IMR-90 (cell line): ENCODE results near the gene CTTN. TPM values are rescaled to one million over a fixed set of nuclear protein-coding genes. Genes with fewer than 3 reads are reported as not detected.

Experiments
- ATAC-seq: fragments of 200-7000 bp; cut with Tn5 transposase; 2 replicates; pipeline ENCODE4 v1.9.1; 2020; ENCODE audit warnings: low read depth, mild to moderate bottlenecking, moderate library complexity
- BruUV-seq: library from RNA; stranded (reverse); fragments of 400-500 nt; replicated peaks from 2 replicates; lab custom pipeline; 2021; lab: Mats Ljungman, UMichigan
- CTCF ChIA-PET: fragments of 300-600 bp; formaldehyde crosslinking; extraction: SDS; loops from one replicate; lab custom pipeline; 2021; ENCODE audit warnings: antibody characterized with exemption; lab: Yijun Ruan, JAX
- POLR2A ChIA-PET: fragments of 300-600 bp; sonication (Branson Sonifier 250); formaldehyde crosslinking; loops from one replicate; lab custom pipeline; 2022; ENCODE audit warnings: antibody characterized with exemption; ENCODE audit not compliant: unreplicated experiment; lab: Charles Lee
- DNase-seq: peaks from one replicate; pipeline ENCODE4 v3.0.0; 2013
- H2AFZ ChIP-seq: replicated peaks from 2 replicates; pipeline ENCODE3; 2013; ENCODE audit warnings: low read length, mild to moderate bottlenecking; ENCODE audit not compliant: poor library complexity
- H2AK5ac ChIP-seq: 2 replicates; pipeline ENCODE4 v1.6.1; 2013; ENCODE audit warnings: low read depth, low read length, inconsistent platforms
- H2AK9ac ChIP-seq: replicated peaks from 2 replicates; pipeline ENCODE3; 2013; ENCODE audit warnings: mild to moderate bottlenecking, low read depth, low read length, moderate library complexity; ENCODE audit not compliant: poor library complexity
- H2BK120ac ChIP-seq: 2 replicates; pipeline ENCODE4 v1.6.1; 2013; ENCODE audit warnings: low read depth, low read length, inconsistent platforms
- H2BK15ac ChIP-seq: 3 replicates; pipeline ENCODE4 v1.6.1; 2013; ENCODE audit warnings: low read depth, low read length, inconsistent platforms
- H2BK20ac ChIP-seq: 2 replicates; pipeline ENCODE4 v1.6.1; 2013; ENCODE audit warnings: low read depth, mild to moderate bottlenecking, inconsistent platforms, low read length, moderate library complexity
- H2BK5ac ChIP-seq: 2 replicates; pipeline ENCODE4 v1.6.1; 2013; ENCODE audit warnings: mild to moderate bottlenecking, low read depth, low read length, inconsistent platforms; ENCODE audit not compliant: poor library complexity, severe bottlenecking
- H3K14ac ChIP-seq: replicated peaks from 2 replicates; pipeline ENCODE4 v1.6.1; 2013; ENCODE audit warnings: low read depth, low read length, inconsistent platforms
- H3K18ac ChIP-seq: 2 replicates; pipeline ENCODE4 v1.6.1; 2013; ENCODE audit warnings: low read depth, low read length, control low read depth
- H3K23ac ChIP-seq: 2 replicates; pipeline ENCODE4 v1.6.1; 2013; ENCODE audit warnings: low read depth, low read length, inconsistent platforms
- H3K27ac ChIP-seq: 2 replicates; pipeline ENCODE4 v1.5.1; 2013; ENCODE audit warnings: mild to moderate bottlenecking, control low read depth, low read length; ENCODE audit not compliant: insufficient read depth
- H3K27me3 ChIP-seq: 2 replicates; pipeline ENCODE4 v1.6.1; 2013; ENCODE audit warnings: low read length; ENCODE audit not compliant: control insufficient read depth, insufficient read depth
- H3K36me3 ChIP-seq: 2 replicates; pipeline ENCODE4 v1.6.1; 2013; ENCODE audit warnings: low read length, mixed read lengths; ENCODE audit not compliant: control insufficient read depth, insufficient read depth
- H3K4ac ChIP-seq: 2 replicates; pipeline ENCODE4 v1.6.1; 2013; ENCODE audit warnings: low read depth, low read length, inconsistent platforms
- H3K4me1 ChIP-seq: 2 replicates; pipeline ENCODE4 v1.6.1; 2013; ENCODE audit warnings: low read length, mixed read lengths; ENCODE audit not compliant: control insufficient read depth, insufficient read depth
- H3K4me2 ChIP-seq: 2 replicates; pipeline ENCODE4 v1.6.1; 2013; ENCODE audit warnings: low read depth, mild to moderate bottlenecking, control low read depth, low read length, moderate library complexity
- H3K4me3 ChIP-seq: 2 replicates; pipeline ENCODE4 v1.5.1; 2013; ENCODE audit warnings: low read depth, mild to moderate bottlenecking, control low read depth, low read length, moderate library complexity; ENCODE audit not compliant: insufficient read depth
- H3K56ac ChIP-seq: 2 replicates; pipeline ENCODE4 v1.6.1; 2013; ENCODE audit warnings: low read length, inconsistent platforms; ENCODE audit not compliant: insufficient read depth; ENCODE audit errors: extremely low read depth
- H3K79me1 ChIP-seq, 2 experiments: 2 replicates each; pipeline ENCODE4 v1.6.1; 2013; ENCODE audit warnings: low read length in 2 of 2, inconsistent platforms in 1 of 2, low read depth in 1 of 2
- H3K9ac ChIP-seq: 2 replicates; pipeline ENCODE4 v1.6.1; 2013; ENCODE audit warnings: low read depth, low read length, control low read depth
- H3K9me1 ChIP-seq: 2 replicates; pipeline ENCODE4 v1.6.1; 2013; ENCODE audit warnings: low read length, inconsistent platforms; ENCODE audit not compliant: insufficient read depth
- H3K9me3 ChIP-seq: 2 replicates; pipeline ENCODE4 v1.6.1; 2013; ENCODE audit warnings: low read length; ENCODE audit not compliant: control insufficient read depth, insufficient read depth
- H4K20me1 ChIP-seq: 2 replicates; pipeline ENCODE4 v1.6.1; 2013; ENCODE audit warnings: low read length, inconsistent platforms; ENCODE audit not compliant: insufficient read depth
- H4K5ac ChIP-seq: 2 replicates; pipeline ENCODE4 v1.6.1; 2013; ENCODE audit warnings: mild to moderate bottlenecking, low read depth, low read length, control low read depth
- H4K8ac ChIP-seq, 2 experiments: 2 replicates each; pipeline ENCODE4 v1.6.1; 2013; ENCODE audit warnings: low read depth in 2 of 2, low read length in 2 of 2, control low read depth in 1 of 2, inconsistent platforms in 1 of 2
- H4K91ac ChIP-seq: 2 replicates; pipeline ENCODE4 v1.6.1; 2013; ENCODE audit warnings: low read depth, low read length, inconsistent platforms; ENCODE audit not compliant: insufficient read depth
- BHLHE40 ChIP-seq: fragments of 150-350 bp; IDR thresholded peaks from 2 replicates; pipeline ENCODE4 v1.6.1; 2016; ENCODE audit warnings: mild to moderate bottlenecking, low read depth, low read length
- ELK1 ChIP-seq: fragments of 150-350 bp; IDR thresholded peaks from 2 replicates; pipeline ENCODE4 v1.6.1; 2016; ENCODE audit warnings: low read depth, mild to moderate bottlenecking, low read length, moderate library complexity, borderline replicate concordance
- MAZ ChIP-seq: IDR thresholded peaks from 2 replicates; pipeline ENCODE4 v1.6.1; 2012; ENCODE audit warnings: low read depth, mild to moderate bottlenecking, low read length, improper control_type of control experiment, moderate library complexity, borderline replicate concordance
- MXI1 ChIP-seq: IDR thresholded peaks from 2 replicates; pipeline ENCODE4 v1.6.1; 2012; ENCODE audit warnings: low read depth, mild to moderate bottlenecking, low read length, moderate library complexity, borderline replicate concordance
- RAD21 ChIP-seq: IDR thresholded peaks from 2 replicates; pipeline ENCODE4 v1.6.1; 2012; ENCODE audit warnings: low read length, improper control_type of control experiment
- RFX5 ChIP-seq: IDR thresholded peaks from 2 replicates; pipeline ENCODE4 v1.8.0; 2012; ENCODE audit warnings: low read depth, mild to moderate bottlenecking, low read length, moderate library complexity
- WGBS, 2 experiments: methylation state at CpG; one replicate each; pipeline versions ENCODE4 v1.1.5 to v1.1.7; 2013; ENCODE audit warnings: missing lambda C conversion rate in 2 of 2; ENCODE audit not compliant: insufficient read length in 1 of 2; ENCODE audit errors: extremely low coverage in 2 of 2; 5-methylcytosine and 5-hydroxymethylcytosine counted together
- dilution Hi-C: fragments of 300-500 bp; cut with HindIII; formaldehyde crosslinking; loops from one replicate; pipeline ENCODE4 v1.14.3; 2018; ENCODE audit warnings: low sequenced_read_pairs; ENCODE audit not compliant: unreplicated experiment
- in situ Hi-C: fragments of 300-500 bp; cut with MboI; formaldehyde crosslinking; loops from 3 replicates; pipeline ENCODE4 v1.14.3; 2019; ENCODE audit warnings: low sequenced_read_pairs, inconsistent platforms, mixed read lengths
- intact Hi-C: fragments of 100-400 bp; cut with micrococcal nuclease; formaldehyde crosslinking; loops from 2 replicates; pipeline ENCODE4 v1.10.0; 2022
- polyA plus RNA-seq, 3 experiments: library from polyadenylated mRNA; depleted of rRNA; stranded (reverse); fragments of >200 nt; gene quantifications; 2 replicates each; pipeline ENCODE4 v1.2.3, GENCODE V29; 2012; ENCODE audit warnings: low replicate concordance in 1 of 3
- total RNA-seq: library from RNA; depleted of rRNA; stranded (reverse); fragments of >200 nt; gene quantifications from 2 replicates; pipeline ENCODE4 v1.2.3, GENCODE V29; 2012

The CTTN gene
- total and polyA plus RNA-seq, 2 of the 4 experiments (the other 2 are of a cell fraction) = 287 to 296 TPM

GRCh38 chr11:70470127-70470526, 71.8 kb downstream of the CTTN start:
- H3K23ac ChIP-seq = no peak overlapping the region
- H3K27me3 ChIP-seq = peaks cover 9% of the 10 kb centered on the region
- H2BK5ac ChIP-seq = no peak overlapping the region
- H4K91ac ChIP-seq = no peak overlapping the region
- H3K4me2 ChIP-seq = no peak overlapping the region
- no peak overlapping the region for H3K9ac ChIP-seq
- H3K79me1 ChIP-seq = no peaks in the 10 kb centered on the region
- ATAC-seq = peak; percentile 40
- no peak overlapping the region for H3K18ac ChIP-seq
- in situ Hi-C loops (no loop called here), intact Hi-C loops (no loop called here), dilution Hi-C loops (no loop called here)
- H4K20me1 ChIP-seq = peaks cover 2% of the 10 kb centered on the region
- CTCF ChIA-PET = interaction anchor here (0.9 kb wide), 1 partner anchor 140 kb away, joined by 3 read pairs; no protein-coding TSS in a partner anchor
- no peak overlapping the region for H2BK15ac ChIP-seq
- TF ChIP-seq ELK1 (no peak), MAZ (no peak), MXI1 (no peak), RAD21 (no peak), BHLHE40 (peak; percentile 22; the same call in 1 of the 2 replicates), RFX5 (no peak)
- H3K56ac ChIP-seq = no peak overlapping the region
- no peak overlapping the region for H4K5ac ChIP-seq
- POLR2A ChIA-PET = no interaction called here
- peaks cover 7% of the 10 kb centered on the region; the same call in 1 of the 2 replicates for H3K36me3 ChIP-seq
- WGBS, 2 experiments = no CpG with 5 or more reads among the region's 6 CpGs
- H3K4me3 ChIP-seq = no peak overlapping the region
- H3K4me1 ChIP-seq = peaks cover 2% of the 10 kb centered on the region; the same call in 1 of the 2 replicates
- peak; percentile 46 for DNase-seq
- H2AFZ ChIP-seq = no peak overlapping the region
- no peak overlapping the region for H2BK20ac ChIP-seq
- no peak overlapping the region for H2AK9ac ChIP-seq
- H3K27ac ChIP-seq = no peak overlapping the region
- no peaks in the 10 kb centered on the region for H3K9me3 ChIP-seq
- H3K14ac ChIP-seq = no peak overlapping the region
- H2BK120ac ChIP-seq = no peak overlapping the region
- H2AK5ac ChIP-seq = no peak overlapping the region
- no peaks in the 10 kb centered on the region for H3K9me1 ChIP-seq
- no peak overlapping the region for H4K8ac ChIP-seq
- TSS peak; percentile 37 for BruUV-seq
- no peak overlapping the region for H3K4ac ChIP-seq
